ENCODE measurements around the gene SNRNP40.

GRCh38 chr1:31318146-31318545 lies 21.6 kb upstream of the SNRNP40 start:
- TF ChIP-seq, protein P1, sequence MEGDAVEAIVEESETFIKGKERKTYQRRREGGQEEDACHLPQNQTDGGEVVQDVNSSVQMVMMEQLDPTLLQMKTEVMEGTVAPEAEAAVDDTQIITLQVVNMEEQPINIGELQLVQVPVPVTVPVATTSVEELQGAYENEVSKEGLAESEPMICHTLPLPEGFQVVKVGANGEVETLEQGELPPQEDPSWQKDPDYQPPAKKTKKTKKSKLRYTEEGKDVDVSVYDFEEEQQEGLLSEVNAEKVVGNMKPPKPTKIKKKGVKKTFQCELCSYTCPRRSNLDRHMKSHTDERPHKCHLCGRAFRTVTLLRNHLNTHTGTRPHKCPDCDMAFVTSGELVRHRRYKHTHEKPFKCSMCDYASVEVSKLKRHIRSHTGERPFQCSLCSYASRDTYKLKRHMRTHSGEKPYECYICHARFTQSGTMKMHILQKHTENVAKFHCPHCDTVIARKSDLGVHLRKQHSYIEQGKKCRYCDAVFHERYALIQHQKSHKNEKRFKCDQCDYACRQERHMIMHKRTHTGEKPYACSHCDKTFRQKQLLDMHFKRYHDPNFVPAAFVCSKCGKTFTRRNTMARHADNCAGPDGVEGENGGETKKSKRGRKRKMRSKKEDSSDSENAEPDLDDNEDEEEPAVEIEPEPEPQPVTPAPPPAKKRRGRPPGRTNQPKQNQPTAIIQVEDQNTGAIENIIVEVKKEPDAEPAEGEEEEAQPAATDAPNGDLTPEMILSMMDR (IDR thresholded peaks at IDR 0.05) = no peak
- TF ChIP-seq POLR2A (IDR thresholded peaks at IDR 0.05) = no peak
